ENCODE results near the gene SIDT1.

- no peak for TF ChIP-seq POLR2A (IDR thresholded peaks at IDR 0.05; ENCODE audit: low read depth, low read length)
- TF ChIP-seq SPI1 (IDR thresholded peaks at IDR 0.05; ENCODE audit: low read depth, low read length) = no peak
These were observed 131.4 kb downstream of the SIDT1 start for GRCh38 chr3:113663761-113664160.
